HCT116 (cell line): ENCODE measurements around the gene AOPEP. TPM values are rescaled to one million over a fixed set of nuclear protein-coding genes. Genes with fewer than 3 reads are reported as not detected.

ENCODE experiments used
- ATAC-seq: fragments of 200-7000 bp; cut with Tn5 transposase; 2 replicates; pipeline ENCODE4 v1.9.1; 2020; ENCODE audit warnings: mild to moderate bottlenecking, moderate library complexity
- BruUV-seq: library from RNA; stranded (reverse); fragments of 400-500 nt; replicated peaks from 2 replicates; lab custom pipeline; 2021; lab: Mats Ljungman, UMichigan
- CTCF ChIA-PET: fragments of 300-600 bp; sonication (Branson Sonifier 250); formaldehyde crosslinking; loops from one replicate; lab custom pipeline; 2021; ENCODE audit warnings: antibody characterized with exemption; lab: Charles Lee
- POLR2A ChIA-PET: fragments of 300-600, 350-600 bp; sonication (Branson Sonifier 250); formaldehyde crosslinking; loops from one replicate; lab custom pipeline; 2021; ENCODE audit warnings: antibody characterized with exemption; lab: Charles Lee
- RAD21 ChIA-PET, 2 experiments: fragments of 300-600 bp; sonication (Branson Sonifier 250); formaldehyde crosslinking; loops; one replicate each; lab custom pipeline; 2023; ENCODE audit warnings: low total read pairs in 2 of 2; ENCODE audit not compliant: uncharacterized antibody in 2 of 2, unreplicated experiment in 2 of 2, low non-redundant PET in 1 of 2; lab: Charles Lee
- DNase-seq: peaks from one replicate; pipeline ENCODE4 v3.0.0-alpha.2; 2010; ENCODE audit warnings: low read depth, low spot score
- H2AFZ ChIP-seq: fragments of 200-600 bp; shearing (Covaris generic), sonication (generic); 2 replicates; pipeline ENCODE4 v1.6.1; 2017; ENCODE audit warnings: low read depth, mixed run types, mixed read lengths, antibody characterized with exemption, low read length; ENCODE audit not compliant: poor library complexity, severe bottlenecking
- H3K27ac ChIP-seq: 2 replicates; pipeline ENCODE4 v1.5.1; 2012; ENCODE audit warnings: low read depth, low read length
- H3K27me3 ChIP-seq: fragments of 200-600 bp; sonication (generic); 2 replicates; pipeline ENCODE4 v1.6.1; 2016; ENCODE audit warnings: mixed run types, low read length, mixed read lengths; ENCODE audit not compliant: insufficient read depth
- H3K36me3 ChIP-seq, 2 experiments: fragments of 200-500 bp in 1 of 2; fragments of 200-600 bp in 1 of 2; sonication (Bioruptor generic) in 1 of 2; sonication (generic) in 1 of 2; 2 replicates each; pipeline versions ENCODE4 v1.5.1 to v1.6.1; 2014 to 2016; ENCODE audit warnings: low read length in 2 of 2, inconsistent platforms in 1 of 2, mixed read lengths in 1 of 2, mixed run types in 1 of 2; ENCODE audit not compliant: insufficient read depth in 2 of 2, control insufficient read depth in 1 of 2
- H3K4me1 ChIP-seq, 2 experiments: fragments of 200-600 bp in 1 of 2; sonication (generic) in 1 of 2; 2 replicates each; pipeline versions ENCODE4 v1.5.1 to v1.6.1; 2012 to 2017; ENCODE audit warnings: low read length in 2 of 2, inconsistent platforms in 1 of 2, mild to moderate bottlenecking in 1 of 2, mixed read lengths in 1 of 2, mixed run types in 1 of 2, moderate library complexity in 1 of 2; ENCODE audit not compliant: insufficient read depth in 2 of 2, control insufficient read depth in 1 of 2
- H3K4me2 ChIP-seq: fragments of 200-600 bp; sonication (generic); 2 replicates; pipeline ENCODE4 v1.6.1; 2017; ENCODE audit warnings: mixed run types, low read length, mixed read lengths
- H3K4me3 ChIP-seq, 2 experiments: fragments of 200-600 bp in 1 of 2; sonication (generic) in 1 of 2; replicated peaks in 1 of 2; 2 replicates each; pipeline ENCODE4 v1.5.1; 2011 to 2016; ENCODE audit warnings: low read length in 2 of 2, control low read depth in 1 of 2, low read depth in 1 of 2, mild to moderate bottlenecking in 1 of 2, mixed read lengths in 1 of 2, mixed run types in 1 of 2
- H3K79me2 ChIP-seq: fragments of 200-600 bp; sonication (generic); 2 replicates; pipeline ENCODE4 v1.6.1; 2017; ENCODE audit warnings: mild to moderate bottlenecking, mixed run types, low read length, moderate library complexity, mixed read lengths; ENCODE audit not compliant: insufficient read depth
- H3K9ac ChIP-seq: fragments of 200-600 bp; sonication (generic); 2 replicates; pipeline ENCODE4 v1.6.1; 2016; ENCODE audit warnings: low read length, mixed read lengths
- H3K9me2 ChIP-seq: fragments of 200-600 bp; sonication (generic), shearing (Covaris generic); 2 replicates; pipeline ENCODE4 v1.6.1; 2017; ENCODE audit warnings: mixed run types, mild to moderate bottlenecking, moderate library complexity; ENCODE audit not compliant: insufficient read depth
- H3K9me3 ChIP-seq, 2 experiments: fragments of 200-500 bp in 1 of 2; fragments of 200-600 bp in 1 of 2; sonication (Bioruptor generic) in 1 of 2; sonication (generic) in 1 of 2; 2 replicates each; pipeline ENCODE4 v1.6.1; 2014 to 2017; ENCODE audit warnings: low read length in 2 of 2, mixed read lengths in 2 of 2, inconsistent platforms in 1 of 2, low read depth in 1 of 2, mild to moderate bottlenecking in 1 of 2, mixed run types in 1 of 2, moderate library complexity in 1 of 2; ENCODE audit not compliant: control insufficient read depth in 1 of 2, insufficient read depth in 1 of 2
- H4K20me1 ChIP-seq: fragments of 200-600 bp; sonication (generic), shearing (Covaris generic); 2 replicates; pipeline ENCODE4 v1.6.1; 2017; ENCODE audit warnings: mixed run types, mild to moderate bottlenecking, moderate library complexity; ENCODE audit not compliant: insufficient read depth
- CEBPB ChIP-seq: IDR thresholded peaks from 2 replicates; pipeline ENCODE4 v1.6.1; 2012; ENCODE audit warnings: low read depth
- ELF1 ChIP-seq: IDR thresholded peaks from 2 replicates; pipeline ENCODE4 v1.6.1; 2012; ENCODE audit warnings: low read depth, borderline replicate concordance
- EZH2phosphoT487 ChIP-seq: fragments of 200-600 bp; IDR thresholded peaks from 2 replicates; pipeline ENCODE4 v1.6.1; 2018; ENCODE audit warnings: antibody characterized with exemption, borderline replicate concordance
- FOSL1 ChIP-seq: IDR thresholded peaks from 2 replicates; pipeline ENCODE4 v1.6.1; 2012; ENCODE audit warnings: low read depth
- JUND ChIP-seq: IDR thresholded peaks from 2 replicates; pipeline ENCODE4 v1.6.1; 2012
- POLR2AphosphoS5 ChIP-seq: IDR thresholded peaks from 2 replicates; pipeline ENCODE4 v1.6.1; 2011; ENCODE audit warnings: mild to moderate bottlenecking, low read depth, low read length, moderate library complexity
- RAD21 ChIP-seq: IDR thresholded peaks from 2 replicates; pipeline ENCODE4 v1.6.1; 2012; ENCODE audit warnings: low read depth, mild to moderate bottlenecking
- SP1 ChIP-seq: IDR thresholded peaks from 2 replicates; pipeline ENCODE4 v1.6.1; 2012; ENCODE audit warnings: low read depth
- YY1 ChIP-seq: IDR thresholded peaks from 2 replicates; pipeline ENCODE4 v1.6.1; 2011; ENCODE audit warnings: low read length, low read depth, moderate library complexity, mild to moderate bottlenecking; ENCODE audit not compliant: insufficient replicate concordance; ENCODE audit errors: extremely low read depth
- ZFX ChIP-seq: fragments of 450-650 bp; IDR thresholded peaks from 2 replicates; pipeline ENCODE4 v1.6.1; 2017
- intact Hi-C: fragments of 100-400 bp; cut with micrococcal nuclease; formaldehyde crosslinking; loops from 2 replicates; pipeline ENCODE4 v1.10.0; 2022
- total RNA-seq: library from RNA; stranded (reverse); gene quantifications from one replicate; pipeline ENCODE4 v1.2.1, GENCODE V29; 2021; ENCODE audit not compliant: unreplicated experiment
- TF ChIP-seq, protein P1 (sequence below), 3 experiments: fragments of 200-600 bp in 1 of 3; sonication (generic) in 1 of 3; IDR thresholded peaks in 2 of 3; conservative IDR thresholded peaks in 1 of 3; 2 replicates each; pipeline ENCODE4 v1.5.1; 2012 to 2017; ENCODE audit warnings: low read depth in 2 of 3, low read length in 2 of 3, antibody characterized with exemption in 1 of 3, borderline replicate concordance in 1 of 3, control low read depth in 1 of 3, mild to moderate bottlenecking in 1 of 3, mixed read lengths in 1 of 3, mixed run types in 1 of 3, moderate library complexity in 1 of 3; ENCODE audit not compliant: insufficient read depth in 1 of 3
- TF ChIP-seq, protein P2 (sequence below): IDR thresholded peaks from 2 replicates; pipeline ENCODE4 v1.6.1; 2012

The AOPEP gene
- total RNA-seq, 1 experiment from 2014 or later: 15.1 TPM

DNA sequence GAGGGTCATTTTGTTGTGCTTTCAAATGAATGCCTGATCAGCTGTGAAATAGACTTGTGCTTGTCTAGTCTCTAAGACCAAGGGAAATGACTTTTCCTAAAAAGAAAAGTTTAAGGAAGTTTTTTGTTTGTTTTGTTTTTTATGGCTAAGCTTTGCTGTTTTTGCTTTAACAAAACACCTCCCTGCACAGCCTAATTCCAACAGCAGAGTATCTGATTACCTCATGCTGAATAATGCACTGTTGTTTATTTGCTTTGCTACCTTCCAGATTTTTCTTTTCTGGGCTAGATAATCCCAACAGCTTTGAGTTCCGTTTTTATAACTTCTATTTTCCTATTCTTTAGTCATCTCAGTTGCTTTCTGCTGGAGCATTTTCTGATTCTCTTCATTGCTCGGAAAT is 95.8 kb downstream of the AOPEP start (continued):
- TF ChIP-seq, protein P1, sequence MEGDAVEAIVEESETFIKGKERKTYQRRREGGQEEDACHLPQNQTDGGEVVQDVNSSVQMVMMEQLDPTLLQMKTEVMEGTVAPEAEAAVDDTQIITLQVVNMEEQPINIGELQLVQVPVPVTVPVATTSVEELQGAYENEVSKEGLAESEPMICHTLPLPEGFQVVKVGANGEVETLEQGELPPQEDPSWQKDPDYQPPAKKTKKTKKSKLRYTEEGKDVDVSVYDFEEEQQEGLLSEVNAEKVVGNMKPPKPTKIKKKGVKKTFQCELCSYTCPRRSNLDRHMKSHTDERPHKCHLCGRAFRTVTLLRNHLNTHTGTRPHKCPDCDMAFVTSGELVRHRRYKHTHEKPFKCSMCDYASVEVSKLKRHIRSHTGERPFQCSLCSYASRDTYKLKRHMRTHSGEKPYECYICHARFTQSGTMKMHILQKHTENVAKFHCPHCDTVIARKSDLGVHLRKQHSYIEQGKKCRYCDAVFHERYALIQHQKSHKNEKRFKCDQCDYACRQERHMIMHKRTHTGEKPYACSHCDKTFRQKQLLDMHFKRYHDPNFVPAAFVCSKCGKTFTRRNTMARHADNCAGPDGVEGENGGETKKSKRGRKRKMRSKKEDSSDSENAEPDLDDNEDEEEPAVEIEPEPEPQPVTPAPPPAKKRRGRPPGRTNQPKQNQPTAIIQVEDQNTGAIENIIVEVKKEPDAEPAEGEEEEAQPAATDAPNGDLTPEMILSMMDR (IDR thresholded peaks at IDR 0.05 in 2 of 3, conservative IDR thresholded peaks at IDR 0.05 in 1 of 3; ENCODE audit: borderline replicate concordance in 1 of 3, insufficient read depth in 1 of 3, low read depth in 2 of 3, low read length in 2 of 3): no peak
- TF ChIP-seq ZFX: no peak
- no peak for TF ChIP-seq FOSL1
- no peak for TF ChIP-seq EZH2phosphoT487
- no peak for TF ChIP-seq POLR2AphosphoS5
- no peak for TF ChIP-seq SP1

DNA sequence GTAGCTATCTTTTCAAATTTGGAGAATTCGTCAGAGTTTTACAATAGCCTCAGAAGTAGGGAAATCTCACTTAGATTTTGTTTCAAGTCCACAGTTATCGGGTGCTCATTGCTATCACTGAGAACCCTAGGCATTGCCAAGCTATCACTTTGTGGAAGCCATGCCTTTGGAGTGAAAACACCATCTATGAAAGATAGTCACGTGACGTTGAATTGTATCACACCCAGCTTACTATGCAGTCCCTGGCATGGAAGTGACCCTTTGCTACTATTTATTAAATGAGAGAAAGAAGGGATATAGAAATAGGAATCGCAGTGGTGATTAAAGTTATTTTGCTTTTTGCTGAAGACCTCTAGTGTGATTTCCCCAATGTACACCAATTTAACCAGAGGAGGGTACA is 97.2 kb downstream of the AOPEP start:
- Histone ChIP-seq H3K4me3 (no peak overlapping the region), H2AFZ (no peak overlapping the region), H3K9me3 (no peaks in the 10 kb centered on the region), H3K4me2 (no peak overlapping the region), H3K27me3 (no peaks in the 10 kb centered on the region), H4K20me1 (no peaks in the 10 kb centered on the region), H3K4me1 (peaks cover 2 to 7% of the 10 kb centered on the region in 2 experiments; a peak in 2 of 4 replicates), H3K9ac (no peak overlapping the region), H3K36me3 (no peaks in the 10 kb centered on the region), H3K79me2 (no peaks in the 10 kb centered on the region), H3K27ac (no peak overlapping the region), H3K9me2 (no peaks in the 10 kb centered on the region)
- ChIA-PET CTCF (no interaction called here), RAD21 (interaction anchor here in 1 of 2 experiments (0.5 kb wide), 1 partner anchor 17 kb away, joined by 4 read pairs; no protein-coding TSS in a partner anchor), POLR2A (no interaction called here)
- TF ChIP-seq RAD21: no peak
- no peak for TF ChIP-seq ZFX
- no peak for TF ChIP-seq CEBPB
- TF ChIP-seq ELF1: no peak
- TF ChIP-seq YY1: no peak
- TF ChIP-seq, protein P2, sequence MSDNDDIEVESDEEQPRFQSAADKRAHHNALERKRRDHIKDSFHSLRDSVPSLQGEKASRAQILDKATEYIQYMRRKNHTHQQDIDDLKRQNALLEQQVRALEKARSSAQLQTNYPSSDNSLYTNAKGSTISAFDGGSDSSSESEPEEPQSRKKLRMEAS: no peak
- TF ChIP-seq JUND: no peak
- no TSS peak for BruUV-seq
- ATAC-seq (no peak), DNase-seq (no peak)
- intact Hi-C loops: no loop called here
